Measurements from ENCODE around the gene NINJ2.

GRCh38 chr12:661720-662486 lies 1.3 kb downstream of the NINJ2 start:
- TF ChIP-seq CTCF (IDR thresholded peaks at IDR 0.05) (no peak), POLR2A (IDR thresholded peaks at IDR 0.05) (no peak)
